NCI-H446 (cell line): ENCODE data around the gene TPP2.

Experiments
- DNase-seq, 2 experiments: peaks; one replicate each; lab custom pipeline; 2025; lab: John Stamatoyannopoulos, UW

TPP2 gene

DNA sequence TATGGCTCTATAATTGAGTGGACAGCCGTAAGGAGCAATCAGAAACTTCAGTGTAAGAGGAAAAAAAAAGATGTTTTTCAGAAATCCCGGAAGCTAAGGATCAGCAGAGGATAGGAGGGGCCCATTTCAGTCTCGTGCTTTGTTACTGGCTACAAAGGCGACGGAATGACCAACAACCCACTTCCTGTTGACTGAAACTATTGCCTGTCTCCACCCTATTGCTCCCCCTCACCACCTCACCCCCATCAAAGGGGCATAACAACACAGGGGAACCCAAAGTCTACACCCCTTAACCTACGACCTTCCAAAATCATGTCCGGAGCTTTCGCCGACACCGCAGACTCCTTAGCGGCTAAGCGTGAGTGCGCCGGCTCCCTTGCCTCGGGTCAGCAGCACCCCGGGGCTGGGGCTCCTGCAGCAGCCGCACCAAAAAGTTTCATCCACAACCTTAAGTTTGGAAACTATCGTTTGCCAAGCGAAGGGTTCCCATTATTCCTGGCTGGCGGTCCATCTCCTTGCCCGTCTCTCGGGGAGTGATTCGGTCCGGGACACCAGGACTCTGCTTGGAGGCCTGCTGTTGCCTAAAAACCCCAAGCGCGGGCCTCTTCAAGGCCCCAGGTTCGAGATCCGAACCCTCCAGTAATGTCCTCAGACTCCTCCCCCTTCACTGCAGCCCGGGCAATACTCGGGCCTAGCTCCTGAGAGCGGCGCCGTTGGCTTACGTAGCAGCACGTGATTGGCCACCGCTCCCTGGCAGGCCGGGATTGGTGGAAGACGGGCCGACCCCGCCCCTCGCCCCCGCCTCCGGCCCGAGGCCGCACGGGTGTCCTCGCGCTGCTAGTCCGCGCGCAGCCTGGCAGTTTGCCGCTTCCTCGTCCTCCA is at the start of gene TPP2:
TSS of gene TPP2 (plus strand) at position 840 of the 882 bp plus-strand sequence. CDS start 53 bp downstream, outside the sequence.
- DNase-seq = peak; percentile 76 to 92

- no peak for DNase-seq
Observed at GRCh38 chr13:102548811-102549210, 48.0 kb upstream of the TPP2 start.

GRCh38 chr13:102550507-102550906 is 46.3 kb upstream of the TPP2 start:
- DNase-seq = no peak

DNA sequence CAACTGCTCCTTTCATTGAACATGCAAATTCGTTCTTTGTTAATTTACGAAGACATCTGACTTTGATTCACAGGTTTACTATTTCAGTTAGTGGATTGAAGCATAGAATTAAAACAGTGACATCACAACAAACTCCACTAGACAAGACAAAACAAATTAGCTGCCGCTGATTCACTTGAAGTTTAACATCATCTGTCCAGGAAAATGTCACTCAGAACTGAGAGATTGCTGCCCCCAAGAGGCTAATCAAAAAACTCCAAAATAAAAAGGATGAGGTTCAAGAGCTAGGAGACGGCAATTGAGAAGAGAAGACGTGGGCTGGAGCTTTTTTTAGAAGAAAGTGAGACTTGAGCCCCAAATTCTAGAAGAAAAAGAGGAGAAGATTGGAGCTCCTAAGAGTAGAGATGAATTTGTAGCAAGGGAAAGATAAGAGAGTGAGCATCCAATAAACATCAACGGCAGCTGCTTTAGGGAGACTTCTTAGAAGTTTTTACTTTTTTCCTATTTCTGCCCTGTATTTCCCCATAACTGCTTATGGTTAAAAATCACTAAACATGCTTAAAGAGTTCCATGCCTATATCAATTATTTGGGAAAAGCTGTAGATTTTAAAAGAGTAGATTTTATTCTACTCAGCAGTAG is 40.8 kb upstream of the TPP2 start:
- DNase-seq = peak in 1 of 2 experiments; percentile 65

DNA sequence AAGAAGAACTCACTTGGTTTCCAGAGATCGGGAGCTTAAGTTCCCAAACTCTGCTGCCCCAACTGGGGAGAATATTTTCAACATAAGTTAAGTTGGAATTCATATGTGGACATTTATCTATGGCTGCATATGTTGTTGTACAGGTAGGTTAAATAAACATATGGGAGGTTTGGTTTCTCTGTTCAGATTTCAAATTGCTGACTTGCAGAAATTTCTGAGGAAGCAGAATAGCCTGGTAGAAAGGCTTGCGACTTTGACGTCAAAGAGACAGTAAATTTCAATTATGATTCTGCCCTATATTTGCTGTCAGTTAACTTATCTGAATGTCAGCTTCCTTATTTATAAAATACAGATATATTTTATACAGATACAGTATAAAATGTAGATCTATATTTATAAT is 40.0 kb upstream of the TPP2 start:
- DNase-seq = no peak

DNA sequence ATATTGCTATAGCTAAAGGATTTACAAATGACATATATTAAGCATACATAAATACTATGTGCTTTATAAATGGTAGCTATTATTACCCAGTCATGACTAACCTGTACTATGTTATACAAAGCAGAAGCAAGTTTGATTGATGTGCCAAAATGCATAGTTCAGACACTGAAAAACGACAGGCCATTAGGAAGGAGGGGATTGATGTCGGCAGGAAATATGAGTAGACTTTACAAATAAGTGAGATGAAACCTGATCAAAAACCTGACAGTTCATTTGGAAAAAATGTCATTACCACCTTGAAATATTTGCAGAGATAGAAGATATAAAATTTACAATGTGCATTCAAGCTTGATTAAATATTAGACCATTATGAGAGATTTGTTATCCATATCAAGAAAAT is 38.8 kb upstream of the TPP2 start:
- no peak for DNase-seq

GRCh38 chr13:102561933-102562332 is 34.9 kb upstream of the TPP2 start:
- DNase-seq = no peak

DNA sequence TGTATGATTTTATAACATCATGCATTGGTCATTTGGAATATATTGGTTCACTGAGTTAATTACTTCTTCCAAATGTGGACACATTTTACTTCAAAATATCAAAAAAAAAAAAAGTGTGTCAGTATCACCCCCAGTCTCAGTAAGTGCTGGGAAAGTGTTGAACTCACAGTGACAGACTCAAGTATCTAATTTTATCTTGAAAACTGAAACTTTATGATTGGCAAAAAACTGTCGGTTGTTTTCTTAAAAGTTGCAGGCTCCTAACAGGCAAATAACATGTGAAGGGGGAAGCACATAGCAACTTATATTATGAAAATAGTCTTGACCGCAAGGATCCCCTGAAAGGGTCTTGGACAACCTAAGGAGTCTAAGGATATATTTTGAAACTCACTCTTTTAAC is 33.5 kb upstream of the TPP2 start:
- DNase-seq = no peak

GRCh38 chr13:102564564-102564963 is 32.2 kb upstream of the TPP2 start:
- no peak for DNase-seq

DNA sequence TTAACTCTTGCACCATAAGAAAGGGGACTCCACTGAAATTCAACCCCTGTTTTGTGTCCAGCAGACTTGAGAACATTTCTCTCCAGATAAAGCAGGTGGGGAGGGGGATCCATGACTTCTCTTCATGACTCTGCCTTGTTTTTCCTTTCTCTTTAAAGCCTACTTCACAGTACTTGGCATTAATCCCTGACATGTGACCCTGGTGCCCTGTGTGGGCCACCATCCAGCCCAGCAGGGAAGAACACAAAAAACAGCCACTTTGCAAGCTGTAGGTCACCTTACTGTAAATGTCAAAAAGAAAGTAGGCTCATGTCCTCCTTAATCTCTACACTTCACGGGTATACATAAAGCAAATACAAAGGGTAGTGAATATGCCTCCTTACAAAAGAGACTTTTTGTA is 30.3 kb upstream of the TPP2 start:
- no peak for DNase-seq

- no peak for DNase-seq
Observed at GRCh38 chr13:102567857-102568256, 28.9 kb upstream of the TPP2 start.

DNA sequence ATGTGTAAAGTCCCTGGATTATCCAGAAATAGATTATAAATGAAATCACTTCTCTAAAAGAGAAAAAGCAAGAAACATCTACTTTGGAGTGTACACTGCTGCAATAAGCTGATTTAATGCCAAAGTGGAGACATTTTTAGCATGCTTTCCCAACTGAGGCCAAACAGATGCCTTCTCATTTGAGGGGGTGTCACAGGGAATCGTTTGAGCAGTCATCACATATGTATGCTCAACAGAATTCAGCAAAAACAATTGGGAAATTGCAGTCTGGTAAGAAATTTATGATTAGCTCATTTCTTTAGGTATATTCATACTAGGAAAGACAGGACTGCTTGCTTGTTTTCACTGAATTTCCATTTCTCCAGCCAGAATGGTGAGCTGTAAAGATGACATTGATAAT is 27.3 kb upstream of the TPP2 start:
- no peak for DNase-seq

DNA sequence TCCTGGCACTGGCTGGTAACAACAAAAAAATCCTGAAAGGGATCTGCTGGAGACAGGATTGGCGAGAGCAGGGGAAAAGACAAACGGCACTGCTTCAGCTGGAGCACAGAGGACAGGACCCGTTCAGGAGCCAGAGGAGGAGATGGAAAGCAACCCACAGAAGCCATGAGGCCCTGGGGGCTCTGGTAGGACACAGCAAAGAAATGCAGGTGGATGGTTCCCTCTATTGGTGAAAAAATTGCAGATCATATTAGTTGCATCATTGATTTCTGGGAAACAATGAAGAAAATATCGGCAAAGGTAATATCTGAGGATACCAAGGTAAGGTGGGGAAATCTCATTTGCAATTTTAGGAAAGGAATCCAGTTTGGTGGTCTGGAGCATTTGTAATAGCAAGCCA is 25.7 kb upstream of the TPP2 start:
- peak in 1 of 2 experiments; percentile 20 for DNase-seq

DNA sequence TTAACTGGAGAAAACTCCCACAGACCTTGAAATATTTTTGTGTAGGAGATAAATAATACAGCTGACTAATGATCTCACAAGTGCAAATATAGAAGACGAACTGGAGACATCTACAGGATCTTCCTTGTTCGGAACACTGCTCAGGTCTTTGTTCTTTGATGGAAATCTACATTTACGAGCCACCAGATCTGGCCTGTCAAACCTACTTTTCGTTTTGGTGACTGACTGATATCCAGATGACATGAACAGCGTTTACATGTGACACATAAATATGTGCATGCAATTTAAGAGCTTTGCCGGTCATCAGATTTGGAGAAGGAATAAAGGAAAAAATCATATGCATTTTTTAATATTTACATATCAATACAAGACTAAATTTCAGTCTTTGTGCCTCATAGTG is 24.5 kb upstream of the TPP2 start:
- no peak for DNase-seq

DNA sequence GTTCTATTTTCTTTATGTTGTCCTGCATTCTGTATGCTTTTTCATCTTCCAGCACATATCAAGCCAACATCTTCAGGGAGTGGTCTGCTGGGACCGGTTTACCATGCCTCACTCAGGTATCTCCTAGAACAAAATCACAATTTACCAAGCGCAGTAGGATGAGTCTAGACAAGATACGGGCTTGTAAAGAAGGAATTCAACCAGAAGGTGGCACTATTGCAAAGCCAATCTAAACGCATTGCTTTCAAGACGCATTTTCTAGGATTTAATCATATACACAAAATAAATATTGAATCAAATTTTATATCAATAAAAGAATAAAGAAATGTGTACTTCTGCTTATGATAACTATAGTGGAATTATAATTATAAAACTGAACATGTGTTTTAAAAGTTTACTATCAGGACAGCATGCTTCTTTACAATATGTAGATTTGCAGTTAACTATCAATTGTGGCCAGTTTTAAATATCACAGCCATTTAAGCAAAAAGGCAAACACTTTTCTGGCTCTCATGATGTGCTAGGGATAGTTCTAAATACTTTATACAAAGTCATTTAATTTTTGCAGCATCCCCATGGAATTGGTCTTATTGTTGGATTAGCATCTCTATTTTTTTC is 16.1 kb upstream of the TPP2 start:
- peak; percentile 22 to 64 for DNase-seq

DNA sequence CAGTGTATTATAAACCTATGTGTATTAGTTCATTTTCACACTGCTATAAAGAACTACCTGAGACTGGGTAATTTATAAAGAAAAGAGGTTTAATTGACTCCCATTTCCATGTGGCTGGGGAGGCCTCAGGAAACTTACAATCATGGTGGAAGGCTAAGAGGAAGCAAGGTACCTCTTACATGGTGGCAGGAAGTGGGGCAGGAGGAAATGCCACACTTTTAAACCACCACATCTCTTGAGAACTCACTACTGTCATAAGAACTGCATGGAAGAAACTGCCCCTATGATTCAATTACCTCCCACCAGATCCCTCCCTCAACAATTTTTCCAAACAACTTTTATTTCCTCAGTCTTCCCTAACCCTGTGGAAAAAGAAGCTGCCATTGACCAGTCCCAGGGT is 14.5 kb upstream of the TPP2 start:
- no peak for DNase-seq

DNA sequence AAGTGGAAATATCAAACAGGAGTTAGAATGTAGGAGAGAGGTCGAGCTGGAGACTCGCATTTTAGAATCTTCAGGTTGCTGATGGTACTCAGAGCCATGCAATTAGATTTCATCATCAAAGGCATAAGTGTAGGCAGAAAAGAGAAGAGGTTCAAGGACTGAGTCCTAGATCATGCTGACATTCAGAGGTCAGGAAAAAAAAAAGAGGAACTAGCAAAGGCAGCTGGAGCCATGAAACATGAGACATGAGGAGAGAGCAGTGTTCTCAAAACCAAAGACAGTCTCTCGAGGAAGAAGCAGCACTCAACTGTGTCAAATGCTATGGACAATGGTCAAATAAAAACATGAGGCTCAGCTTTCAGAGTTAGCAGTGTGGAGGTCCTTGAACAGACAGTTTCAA is 12.4 kb upstream of the TPP2 start:
- DNase-seq = no peak

DNA sequence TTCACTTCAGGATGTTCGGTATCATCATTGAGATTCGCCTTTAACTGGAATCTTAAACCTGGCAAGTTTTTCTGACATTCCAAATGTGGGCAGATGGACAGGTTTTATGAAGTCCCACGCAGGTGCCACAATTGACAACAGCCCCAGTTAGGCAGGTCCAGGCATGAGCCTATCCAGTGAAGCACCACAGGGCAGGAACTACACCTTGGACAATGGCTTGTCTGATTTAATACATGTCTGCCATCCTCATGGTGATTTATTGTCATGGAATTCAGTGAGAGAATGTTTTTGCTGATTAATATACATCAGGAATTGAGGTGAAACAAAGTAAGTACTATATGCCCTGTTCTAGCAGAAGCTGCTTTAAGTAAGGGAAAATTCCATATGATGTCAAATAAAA is 10.2 kb upstream of the TPP2 start:
- no peak for DNase-seq

DNA sequence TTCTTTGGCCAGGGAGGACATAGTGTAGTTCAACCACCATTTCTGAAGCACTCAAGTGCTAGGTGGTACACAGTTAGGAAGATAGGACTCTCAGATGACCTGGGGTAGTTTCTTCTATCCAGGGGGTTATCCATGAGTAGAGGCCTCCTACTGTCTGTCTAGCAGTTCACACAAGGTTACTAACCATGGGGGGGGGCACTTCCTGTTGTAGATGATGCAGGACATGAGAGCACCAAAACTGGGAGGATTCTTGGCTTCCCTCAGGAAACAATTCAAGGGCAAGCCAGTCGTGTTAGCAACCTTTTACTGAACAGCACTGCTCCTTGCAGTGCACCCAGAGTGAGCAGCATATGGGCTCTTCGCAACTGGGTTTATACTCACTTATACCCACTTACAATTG is 8.9 kb upstream of the TPP2 start:
- DNase-seq = no peak

GRCh38 chr13:102589301-102589822 is 7.4 kb upstream of the TPP2 start:
- peak in 1 of 2 experiments; percentile 64 for DNase-seq

DNA sequence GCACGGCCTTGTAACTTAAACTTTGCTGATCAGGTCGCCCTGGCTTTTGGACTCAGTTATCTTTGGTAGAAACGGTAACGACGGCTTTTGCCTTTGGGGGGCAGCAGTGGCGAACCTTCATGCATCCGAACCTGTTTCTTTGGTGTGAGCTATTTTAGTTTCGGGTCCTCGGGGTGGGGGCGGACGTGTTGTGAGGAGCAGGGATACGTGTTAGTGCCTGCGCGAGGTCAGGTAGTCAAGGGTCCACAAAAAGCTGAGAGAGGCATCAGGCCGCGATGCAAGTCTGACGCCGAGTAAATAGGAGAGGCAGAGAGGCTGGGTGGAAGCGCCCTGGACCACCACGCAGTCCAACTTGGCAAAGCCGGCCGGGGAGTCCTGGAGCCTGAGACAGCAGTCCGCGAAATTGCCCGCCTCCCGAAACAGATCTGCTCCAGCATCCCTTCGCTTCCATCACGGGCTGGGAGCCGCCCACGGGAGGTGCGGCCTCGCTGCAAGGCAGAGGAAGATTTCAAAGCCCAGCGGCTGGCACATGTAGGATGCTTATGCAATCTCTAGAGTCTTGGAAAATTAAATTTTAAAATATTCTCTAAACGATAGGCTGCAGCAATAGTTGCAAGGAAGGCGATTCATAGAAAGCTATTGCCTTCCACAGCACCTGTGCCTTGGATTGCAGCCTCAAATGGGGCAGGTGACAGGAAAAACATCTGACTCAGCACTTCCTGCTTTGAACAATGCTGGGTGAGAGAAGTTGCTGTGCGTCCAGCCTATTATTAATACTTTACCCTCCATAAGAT is 4.6 kb upstream of the TPP2 start:
- DNase-seq = peak; percentile 25 to 58

- DNase-seq = no peak
Observed at GRCh38 chr13:102593466-102593865, 3.3 kb upstream of the TPP2 start.
